ENCODE results near the gene CLEC4A.

- TF ChIP-seq CTCF (IDR thresholded peaks at IDR 0.05) (no peak), POLR2A (IDR thresholded peaks at IDR 0.05) (no peak)
Observed at GRCh38 chr12:8089716-8090115, 33.7 kb upstream of the CLEC4A start.

Measured in Peyer's patch (tissue), 4 donors.